Activated CD4-positive, alpha-beta T cell treated with anti-CD3 and anti-CD28 coated beads, Interleukin-2, amount 50 U/mL, for 16 hours (primary cell): ENCODE data around the gene ZDHHC1.
A peak's percentile ranks its signal among the peaks of the same experiment; 100 is the strongest.
"Not testable (repeated sequence)": the region's sequence is repeated elsewhere in the genome, so short reads cannot be mapped to it uniquely, and the experiment has no call there.

ENCODE experiments used
- DNase-seq: peaks from one replicate; pipeline ENCODE4 v3.0.0-alpha.2; 2020

Gene ZDHHC1

GRCh38 chr16:67392301-67393059 lies 23.8 kb downstream of the ZDHHC1 start:
- no peak for DNase-seq

- no peak for DNase-seq
Measured at GRCh38 chr16:67391424-67392300, 24.6 kb downstream of the ZDHHC1 start.

- DNase-seq, result no peak
Measured at GRCh38 chr16:67390816-67391423, 25.4 kb downstream of the ZDHHC1 start.

- DNase-seq, result no peak
Measured at GRCh38 chr16:67389911-67390815, 26.1 kb downstream of the ZDHHC1 start.

- DNase-seq, result no peak
Measured at GRCh38 chr16:67388591-67388990, 27.7 kb downstream of the ZDHHC1 start.

- no peak for DNase-seq
Measured at GRCh38 chr16:67388191-67388590, 28.1 kb downstream of the ZDHHC1 start.

GRCh38 chr16:67387479-67388079 lies 28.7 kb downstream of the ZDHHC1 start:
- no peak for DNase-seq

- DNase-seq, result no peak
Measured at GRCh38 chr16:67386861-67387455, 29.3 kb downstream of the ZDHHC1 start.

GRCh38 chr16:67384778-67385510 lies 31.3 kb downstream of the ZDHHC1 start:
- DNase-seq, result no peak

GRCh38 chr16:67383284-67383683 lies 33.0 kb downstream of the ZDHHC1 start:
- DNase-seq, result no peak

- DNase-seq, result no peak
Measured at GRCh38 chr16:67378642-67379041, 37.6 kb downstream of the ZDHHC1 start.

- not testable (repeated sequence) for DNase-seq
Measured at GRCh38 chr16:67376012-67376411, 40.3 kb downstream of the ZDHHC1 start.

GRCh38 chr16:67372664-67373063 lies 43.6 kb downstream of the ZDHHC1 start:
- DNase-seq, result peak; percentile 8

- DNase-seq, result no peak
Measured at GRCh38 chr16:67370661-67371060, 45.6 kb downstream of the ZDHHC1 start.

- DNase-seq, result no peak
Measured at GRCh38 chr16:67364600-67365235, 51.6 kb downstream of the ZDHHC1 start.

GRCh38 chr16:67361038-67361437 lies 55.2 kb downstream of the ZDHHC1 start:
- DNase-seq, result no peak

- DNase-seq, result not testable (repeated sequence)
Measured at GRCh38 chr16:67359540-67360269, 56.6 kb downstream of the ZDHHC1 start.

- no peak for DNase-seq
Measured at GRCh38 chr16:67357561-67357960, 58.7 kb downstream of the ZDHHC1 start.

- no peak for DNase-seq
Measured at GRCh38 chr16:67356396-67356795, 59.9 kb downstream of the ZDHHC1 start.

GRCh38 chr16:67352463-67352862 lies 63.8 kb downstream of the ZDHHC1 start:
- not testable (repeated sequence) for DNase-seq
